Left colon (tissue), 2 donors: ENCODE data around the gene ATP2B1. TPM values are rescaled to one million over a fixed set of nuclear protein-coding genes. Genes with fewer than 3 reads are reported as not detected.

Source experiments
- ATAC-seq: fragments of 200-7000 bp; cut with Tn5 transposase; one replicate; pipeline ENCODE4 v1.9.1; 2020; ENCODE audit warnings: mild to moderate bottlenecking, moderate library complexity
- DNase-seq, 2 donors: peaks; one replicate each; pipeline ENCODE4 v3.0.0-alpha.2; 2020
- intact Hi-C, 2 donors: fragments of 100-400 bp; cut with DNase I in 1 of 2; cut with micrococcal nuclease in 1 of 2; formaldehyde crosslinking; loops; one replicate each; pipeline versions ENCODE4 v1.11.2 to v1.14.0; 2022; cut with DNase I, micrococcal nuclease
- total RNA-seq, 2 donors: library from RNA; stranded (reverse); fragmentation: NEBNext Ultra II Directional; extraction: Animal tissue kit (Norgen Biotek cat#: 25700); gene quantifications; one replicate each; pipeline ENCODE4 v1.2.1, GENCODE V29; 2021
- donor health status: DM: no; HTN: no; CAD: no.
- donor health status: DM: yes; HTN: yes; CAD: no.

ATP2B1 gene
- total RNA-seq, 2 donors from 2014 or later = 57.5 to 105 TPM

DNA sequence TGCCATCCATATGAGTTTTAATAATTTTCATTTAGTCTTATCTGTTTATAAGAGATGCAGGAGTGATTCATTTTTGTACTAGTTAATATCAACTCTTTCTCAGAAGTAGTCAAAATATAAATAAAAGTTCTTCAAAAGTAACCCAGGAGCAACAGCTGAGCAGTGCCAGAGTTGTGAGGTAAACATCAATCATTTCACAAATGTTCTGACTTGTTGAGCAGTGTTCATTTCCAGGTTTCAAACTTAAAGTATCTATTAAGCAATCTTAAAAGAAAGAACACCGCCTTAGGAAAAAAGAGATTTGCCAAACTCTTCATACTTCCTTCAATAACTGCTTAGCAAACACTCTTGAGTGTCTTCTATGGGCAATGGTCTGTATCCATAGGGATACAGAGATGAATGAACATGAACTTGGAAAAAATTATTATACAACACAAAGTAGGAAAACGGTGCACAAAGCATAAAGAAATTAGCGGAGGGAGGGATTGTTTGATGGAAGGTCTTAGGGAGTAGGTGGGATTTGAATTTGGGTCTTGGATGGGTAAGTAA lies 140.9 kb downstream of the ATP2B1 start:
- intact Hi-C loops = no loop called here
- no peak for DNase-seq
- no peak for ATAC-seq

DNA sequence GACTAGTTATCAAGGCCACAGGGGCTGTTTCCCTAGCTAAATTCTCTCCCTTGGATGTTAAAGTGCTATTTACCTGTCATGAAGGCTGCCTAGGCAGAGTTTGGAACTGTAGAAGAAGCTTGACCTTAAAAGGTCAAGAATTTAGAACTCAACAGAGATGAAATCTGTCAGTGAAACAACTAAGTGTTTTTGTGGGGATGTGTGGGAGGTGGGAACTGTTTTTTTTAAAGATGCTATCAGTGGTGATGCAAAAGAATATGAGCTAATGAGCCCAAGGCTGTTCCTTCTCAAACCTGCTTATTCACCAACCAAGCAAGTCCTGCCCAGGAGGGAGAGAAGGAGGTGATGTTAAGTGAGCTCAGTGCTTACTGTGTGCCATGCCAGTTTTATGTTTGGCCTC lies 142.0 kb downstream of the ATP2B1 start:
- ATAC-seq (no peak), DNase-seq (no peak)

DNA sequence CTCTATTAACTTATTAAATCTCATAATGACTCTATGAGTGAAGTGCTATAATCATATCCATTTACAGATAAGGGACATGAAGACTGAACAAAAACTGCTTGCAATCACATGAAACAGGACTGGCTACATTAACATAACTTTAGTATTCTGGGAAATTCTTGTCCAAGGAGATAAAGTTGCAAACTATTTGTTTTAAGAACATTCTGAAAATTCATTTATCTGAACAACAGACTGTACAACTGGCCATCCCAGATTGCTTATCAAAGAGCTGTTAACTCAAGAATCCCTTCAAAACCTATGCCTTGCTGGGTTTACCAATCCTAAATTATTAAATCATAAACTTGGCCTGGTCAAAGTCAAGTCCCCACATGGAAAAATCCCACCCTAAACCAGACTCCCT lies 143.6 kb downstream of the ATP2B1 start:
- no peak for DNase-seq
- no peak for ATAC-seq

More for the DNA sequence above, 142.0 kb downstream of the ATP2B1 start:
- intact Hi-C loops = no loop called here

DNA sequence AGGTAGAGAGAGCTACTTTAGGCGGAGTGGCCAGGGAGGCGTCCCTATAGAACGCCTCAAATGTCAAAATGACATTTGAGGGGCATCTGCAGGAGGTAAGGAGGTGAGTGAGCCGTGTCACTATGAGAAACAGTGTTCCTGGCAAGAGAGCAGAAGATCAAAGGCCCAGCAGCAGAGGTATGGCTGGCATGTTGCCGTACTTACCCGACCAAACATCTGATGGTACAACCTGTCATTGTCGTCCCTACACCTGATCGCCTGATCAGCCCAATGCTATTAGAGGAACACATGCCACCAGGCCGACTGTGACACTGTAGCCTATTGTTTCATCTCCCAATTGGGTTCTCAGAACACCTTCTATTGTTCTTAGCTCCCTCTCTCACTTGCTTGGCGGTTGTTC lies 148.9 kb downstream of the ATP2B1 start:
- DNase-seq (no peak), ATAC-seq (no peak)
- intact Hi-C loops = no loop called here

More for the DNA sequence above, 143.6 kb downstream of the ATP2B1 start:
- intact Hi-C loops = no loop called here

DNA sequence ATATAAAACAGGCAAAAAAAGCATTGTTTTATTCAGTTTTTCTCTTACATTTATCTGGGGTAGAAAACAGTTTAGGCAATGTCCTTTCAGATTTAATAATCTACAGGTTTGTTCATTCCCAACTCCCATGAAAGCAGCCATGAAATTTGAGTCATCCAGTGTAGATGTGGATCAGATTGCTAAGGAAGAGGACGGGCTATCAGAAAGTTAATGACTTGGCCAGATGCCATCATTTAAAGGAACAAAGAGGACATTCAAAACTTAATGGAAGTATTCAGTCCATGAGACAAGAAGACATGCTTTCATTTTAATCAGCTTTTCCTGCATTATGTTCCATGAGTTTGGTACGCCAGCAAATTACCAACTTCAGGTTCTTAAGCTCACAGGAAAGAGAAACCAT lies 151.7 kb downstream of the ATP2B1 start:
- ATAC-seq = no peak
- no peak for DNase-seq

DNA sequence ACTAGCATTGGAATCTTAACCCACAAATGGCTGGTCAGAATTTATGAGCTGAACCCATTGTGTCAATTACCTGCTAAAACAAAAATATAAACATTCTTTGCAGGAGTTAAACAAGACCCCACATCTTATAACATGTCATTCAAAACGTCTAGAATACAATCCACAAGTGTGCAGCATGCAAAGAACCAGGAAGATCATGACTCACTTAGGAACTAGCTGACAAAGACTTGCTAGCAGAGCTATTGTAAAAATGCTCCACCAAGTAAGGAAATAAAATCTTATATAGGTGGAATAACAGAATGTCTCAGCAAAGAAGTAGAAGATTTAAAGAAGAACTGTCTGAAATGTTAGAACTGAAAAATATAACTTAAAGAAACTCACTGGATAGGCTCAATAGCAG lies 156.3 kb downstream of the ATP2B1 start:
- intact Hi-C loops = no loop called here
- no peak for DNase-seq
- no peak for ATAC-seq

More for the DNA sequence above, 151.7 kb downstream of the ATP2B1 start:
- intact Hi-C loops = no loop called here

DNA sequence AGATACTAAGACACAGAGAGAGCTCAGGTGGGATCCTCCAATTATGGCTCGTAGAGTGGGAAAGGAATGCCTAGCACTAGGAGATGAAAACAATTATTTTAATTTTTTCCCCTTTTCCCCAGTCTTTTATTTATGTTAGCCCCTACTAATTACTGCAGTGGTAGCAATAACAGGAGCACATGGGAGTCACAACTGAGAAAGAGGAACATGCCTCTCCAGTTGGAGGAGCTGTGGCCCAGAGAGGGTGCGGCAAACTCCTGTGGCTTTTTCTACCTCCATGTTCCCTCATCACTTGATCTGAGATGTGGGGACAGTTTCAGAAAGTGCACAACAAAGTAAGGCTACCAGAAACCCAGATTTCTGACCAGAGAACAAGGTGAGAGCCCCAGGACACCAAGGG lies 156.9 kb downstream of the ATP2B1 start:
- DNase-seq = no peak
- ATAC-seq = no peak
- intact Hi-C loops = no loop called here

DNA sequence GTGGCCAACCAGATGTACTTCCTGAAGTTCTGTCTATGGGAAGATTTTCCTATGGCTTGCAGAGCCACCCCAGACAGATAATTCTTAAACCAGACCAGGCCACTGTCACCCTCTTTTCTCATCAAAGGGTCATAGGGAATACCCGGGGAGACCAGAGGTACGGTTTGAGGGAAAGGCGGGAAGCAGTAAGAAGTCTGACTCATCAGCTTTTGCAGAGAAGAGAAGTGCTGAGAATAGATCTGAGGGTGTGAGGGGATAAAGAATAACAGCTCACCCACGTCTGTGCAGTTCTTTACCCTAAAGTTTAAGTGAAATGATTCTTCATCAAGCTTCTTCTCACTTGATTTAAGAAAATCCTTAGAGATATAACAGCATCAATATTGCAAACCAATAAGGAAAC lies 161.5 kb downstream of the ATP2B1 start:
- ATAC-seq (no peak), DNase-seq (no peak)
- intact Hi-C loops = no loop called here

DNA sequence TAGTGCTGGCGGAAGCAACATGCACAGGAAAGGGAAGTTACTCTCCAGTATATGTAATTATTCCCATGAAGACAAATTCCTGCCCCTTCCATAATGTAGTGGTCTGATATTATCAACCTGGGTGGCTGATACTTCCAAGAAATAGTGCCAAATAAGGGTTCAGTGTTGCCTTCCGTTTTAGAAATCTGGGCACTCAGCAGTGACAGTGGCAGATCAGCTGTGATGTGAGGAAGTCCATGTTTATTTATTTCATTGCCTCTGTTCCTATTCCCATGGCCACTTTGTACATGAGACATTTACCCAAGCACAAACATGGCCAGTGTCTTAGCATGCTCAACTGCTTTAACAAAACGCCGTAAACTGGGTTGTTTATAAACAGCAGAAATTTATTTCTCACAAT lies 162.5 kb downstream of the ATP2B1 start:
- ATAC-seq (no peak), DNase-seq (no peak)
- intact Hi-C loops = no loop called here

DNA sequence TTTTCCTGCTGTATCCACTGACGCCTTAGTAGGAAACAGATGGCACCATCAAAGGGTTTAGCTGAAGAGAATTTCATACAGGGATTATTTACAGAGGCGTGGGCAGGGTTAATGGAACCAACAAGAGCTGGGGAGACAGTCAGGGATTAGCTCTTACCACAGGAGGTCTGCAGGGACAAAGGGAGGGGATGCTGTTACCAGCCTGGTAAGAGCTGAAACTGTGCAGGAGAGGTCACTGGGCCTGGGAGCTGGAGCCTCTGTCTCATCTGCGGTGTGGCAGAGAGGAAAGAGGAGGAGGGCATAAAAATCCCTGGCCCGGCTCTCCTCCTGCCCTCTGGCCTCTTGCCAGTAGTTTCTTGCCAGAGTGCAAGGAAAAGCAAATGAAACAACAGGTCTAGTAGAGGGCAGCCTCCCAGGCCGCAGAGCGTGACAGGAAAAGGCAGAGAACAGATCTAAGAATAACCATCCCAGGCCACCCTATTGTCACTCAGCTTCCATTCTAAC lies 163.9 kb downstream of the ATP2B1 start:
- DNase-seq (peak in 1 of 2 donors; percentile 40), ATAC-seq (peak; percentile 65)
- intact Hi-C loops = no loop called here

DNA sequence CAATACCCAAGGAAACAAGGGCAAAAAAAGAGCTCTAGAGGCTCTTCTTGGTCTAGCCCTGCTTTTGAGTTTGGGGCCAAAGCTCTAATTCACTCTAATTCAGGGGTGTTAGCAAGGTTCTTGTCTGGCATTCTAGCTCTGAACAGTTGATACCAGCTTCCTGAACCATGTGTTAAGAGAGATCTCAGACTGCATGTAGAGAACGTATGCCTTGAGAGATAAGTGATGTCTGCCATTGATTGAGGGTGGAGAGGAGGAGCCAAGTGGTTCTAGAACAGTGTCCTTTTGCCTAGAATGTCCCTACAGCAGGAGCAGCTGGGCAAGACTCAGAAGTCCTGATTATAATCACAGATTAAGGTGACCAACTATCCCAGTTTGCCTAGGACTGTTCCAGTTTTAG lies 164.6 kb downstream of the ATP2B1 start:
- intact Hi-C loops = no loop called here
- ATAC-seq (no peak), DNase-seq (no peak)

DNA sequence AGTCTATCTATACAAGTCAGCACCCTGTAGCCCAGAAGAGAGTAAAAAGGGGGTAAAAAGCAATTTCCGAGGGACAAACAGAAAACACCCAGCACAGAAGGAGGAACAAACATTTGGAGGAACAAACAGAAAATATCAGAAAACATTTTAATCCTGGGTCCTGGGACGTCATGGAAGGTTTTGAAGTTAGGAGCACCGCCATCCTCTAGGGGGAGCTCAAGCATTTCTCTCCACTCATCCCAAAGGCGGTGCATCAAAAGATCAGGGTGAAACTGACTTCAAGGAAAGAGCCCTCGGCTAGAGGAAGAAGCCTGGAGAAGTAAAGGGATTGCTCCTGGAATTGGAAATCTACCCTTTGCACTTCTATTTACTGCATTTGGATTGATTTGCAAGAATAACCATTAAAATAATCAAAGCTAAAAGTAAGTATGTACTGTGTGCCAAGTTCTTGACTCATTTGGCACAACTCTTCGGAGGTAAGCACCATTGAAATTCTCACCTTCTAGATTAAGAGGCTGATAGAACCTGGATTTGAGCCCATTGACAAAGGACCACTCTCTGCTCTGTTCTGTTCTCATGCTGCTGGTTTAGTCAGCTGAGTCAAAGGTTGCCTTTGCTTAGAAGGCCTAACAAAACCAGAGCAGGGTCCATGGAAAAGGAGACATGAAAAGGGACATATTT lies 165.6 kb downstream of the ATP2B1 start:
- DNase-seq = peak; percentile 67 to 80
- intact Hi-C loops = no loop called here
- ATAC-seq = peak; percentile 89

DNA sequence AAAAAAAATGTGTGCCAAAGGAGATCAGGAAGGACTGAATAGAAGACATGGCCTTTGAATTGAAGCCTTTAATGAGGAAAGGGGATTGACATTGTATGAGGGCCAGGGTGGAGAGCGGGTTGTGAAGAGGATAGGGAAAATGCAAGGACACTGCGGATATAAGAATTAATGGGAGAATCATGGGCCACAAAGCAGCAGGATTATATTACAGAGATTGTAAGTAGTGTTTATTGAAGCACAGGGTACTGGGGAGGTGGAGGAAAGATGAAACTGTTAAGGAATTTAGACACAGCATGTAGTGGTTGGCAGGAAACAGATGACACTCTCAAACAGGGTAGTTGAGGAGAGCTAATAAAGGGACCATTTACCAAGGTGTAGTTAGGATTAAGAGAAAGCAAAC lies 166.4 kb downstream of the ATP2B1 start:
- no peak for DNase-seq
- intact Hi-C loops = no loop called here
- ATAC-seq = no peak

DNA sequence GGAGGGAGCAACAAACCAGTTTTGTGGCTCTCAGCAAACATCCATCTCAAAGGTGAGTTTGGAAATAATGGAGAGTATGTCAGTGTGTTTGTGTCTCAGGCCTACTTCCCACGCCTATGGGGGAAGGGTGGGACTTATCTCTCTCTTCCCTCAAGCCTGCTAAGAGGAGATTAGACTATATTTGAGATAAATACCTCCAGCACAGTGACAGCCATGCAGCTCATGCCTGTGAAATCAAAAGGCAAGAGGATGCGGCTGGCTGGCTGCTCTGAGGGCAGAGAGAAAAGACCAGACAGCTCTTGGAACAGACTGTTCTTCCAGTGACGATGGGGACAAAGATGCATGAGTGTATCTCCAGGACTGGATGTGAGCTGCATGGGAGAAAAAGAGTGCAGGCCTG lies 168.1 kb downstream of the ATP2B1 start:
- DNase-seq (no peak), ATAC-seq (no peak)
- intact Hi-C loops = no loop called here

DNA sequence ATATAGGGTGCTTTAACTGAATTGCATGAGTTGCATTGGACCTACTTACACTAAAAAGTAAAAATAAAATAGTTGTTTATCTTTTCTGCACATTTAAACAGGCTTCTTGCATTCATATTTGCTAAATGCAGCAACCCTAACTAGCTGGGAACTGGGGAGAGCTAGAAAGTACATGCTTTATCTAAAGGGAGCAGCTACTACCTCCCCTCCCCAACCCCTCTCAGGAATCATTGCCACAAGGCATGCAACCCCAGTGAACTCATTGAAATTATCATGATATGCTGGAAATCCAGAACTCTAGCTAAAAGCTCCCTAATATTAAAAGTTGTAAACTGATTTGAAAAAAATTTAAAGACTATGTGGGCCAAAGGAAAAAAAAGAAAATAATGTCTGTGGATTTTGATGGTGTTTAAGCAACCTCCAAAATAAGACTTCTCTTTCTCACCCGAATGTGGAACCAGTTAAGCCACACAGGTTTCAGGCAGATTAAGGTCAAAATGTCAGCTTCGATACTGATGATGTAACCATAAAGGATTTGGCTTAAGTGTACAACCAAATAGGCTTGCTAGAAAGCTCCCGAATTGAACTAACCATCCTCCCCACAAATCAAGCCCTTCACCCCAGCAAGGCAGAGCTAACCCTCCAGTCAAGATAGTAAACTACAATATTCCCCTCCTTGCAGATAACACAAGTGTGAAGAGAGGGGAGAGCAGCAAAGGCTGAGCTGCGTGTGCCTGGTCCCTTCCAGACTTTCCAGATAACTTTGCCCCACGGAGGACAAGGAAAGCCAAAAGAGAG lies 169.0 kb downstream of the ATP2B1 start:
- no peak for DNase-seq
- intact Hi-C loops = no loop called here
- no peak for ATAC-seq

DNA sequence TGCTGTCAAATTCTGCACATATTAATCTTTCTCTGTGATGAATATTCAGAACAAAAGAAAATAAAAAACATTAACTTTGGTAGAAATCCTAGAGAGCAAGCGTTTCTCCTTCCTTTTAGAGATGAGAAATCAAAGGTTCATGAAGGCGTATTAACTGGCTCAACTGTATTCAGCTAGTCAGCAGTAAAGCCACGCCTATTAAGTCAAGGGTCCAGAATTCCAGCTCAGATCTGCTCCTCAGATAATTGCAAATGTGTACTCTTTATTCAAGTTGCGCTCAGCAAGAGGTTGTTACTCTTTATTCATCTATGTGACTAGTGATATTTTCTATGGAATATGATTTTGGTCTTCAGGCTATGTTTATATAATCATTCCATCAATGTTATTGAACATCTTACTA lies 169.7 kb downstream of the ATP2B1 start:
- ATAC-seq (no peak), DNase-seq (no peak)
- intact Hi-C loops = no loop called here
